CD14-positive monocyte (primary cell): ENCODE data around the gene DMRT1. TPM values are rescaled to one million over a fixed set of nuclear protein-coding genes. Genes with fewer than 3 reads are reported as not detected.

Experiments used
- DNase-seq, 3 donors: peaks; one replicate each; pipeline ENCODE4 v3.0.0-alpha.2; 2011 to 2022
- H2AFZ ChIP-seq: 2 replicates; pipeline ENCODE4 v1.6.0; 2012; ENCODE audit warnings: mild to moderate bottlenecking, low read depth, low read length, inconsistent platforms; ENCODE audit not compliant: insufficient read depth, poor library complexity, severe bottlenecking
- H3K27ac ChIP-seq, 2 donors: 1 replicate in 1 of 2; 2 replicates in 1 of 2; pipeline ENCODE4 v1.5.1; 2012 to 2013; ENCODE audit warnings: low read length in 2 of 2, control low read depth in 1 of 2, inconsistent platforms in 1 of 2, low read depth in 1 of 2, mild to moderate bottlenecking in 1 of 2
- H3K27me3 ChIP-seq, 2 donors: one replicate each; pipeline versions ENCODE4 v1.6.0 to v1.6.1; 2011 to 2013; ENCODE audit warnings: low read length in 2 of 2; ENCODE audit not compliant: control insufficient read depth in 2 of 2, insufficient read depth in 2 of 2
- H3K36me3 ChIP-seq, 2 donors: replicated peaks in 1 of 2; 1 replicate in 1 of 2; 2 replicates in 1 of 2; pipeline versions ENCODE4 v1.5.1 to v1.6.1; 2012 to 2013; ENCODE audit warnings: low read length in 2 of 2, control low read depth in 1 of 2, inconsistent platforms in 1 of 2, mild to moderate bottlenecking in 1 of 2; ENCODE audit not compliant: insufficient read depth in 2 of 2, control insufficient read depth in 1 of 2
- H3K4me1 ChIP-seq, 2 donors: 1 replicate in 1 of 2; 2 replicates in 1 of 2; pipeline versions ENCODE4 v1.5.1 to v1.6.1; 2012 to 2013; ENCODE audit warnings: low read length in 2 of 2, control low read depth in 1 of 2, inconsistent platforms in 1 of 2, mild to moderate bottlenecking in 1 of 2, moderate library complexity in 1 of 2; ENCODE audit not compliant: insufficient read depth in 2 of 2, control insufficient read depth in 1 of 2
- H3K4me2 ChIP-seq: replicated peaks from 2 replicates; pipeline ENCODE3; 2012; ENCODE audit warnings: low read length, moderate library complexity, mild to moderate bottlenecking; ENCODE audit not compliant: poor library complexity, severe bottlenecking; ENCODE audit errors: extremely low read depth
- H3K4me3 ChIP-seq, 3 experiments: fragments of 200-600 bp in 1 of 3; sonication (generic) in 1 of 3; replicated peaks in 1 of 3; 1 replicate in 2 of 3; 2 replicates in 1 of 3; pipeline ENCODE4 v1.5.1; 2011 to 2013; ENCODE audit warnings: low read length in 3 of 3, mild to moderate bottlenecking in 3 of 3, control low read depth in 2 of 3, low read depth in 2 of 3, inconsistent platforms in 1 of 3, moderate library complexity in 1 of 3
- H3K79me2 ChIP-seq: 2 replicates; pipeline ENCODE4 v1.6.0; 2012; ENCODE audit warnings: mild to moderate bottlenecking, control low read depth, inconsistent platforms, low read length, moderate library complexity; ENCODE audit not compliant: insufficient read depth
- H3K9ac ChIP-seq: 2 replicates; pipeline ENCODE4 v1.6.0; 2017; ENCODE audit warnings: low read length, mild to moderate bottlenecking; ENCODE audit not compliant: insufficient read depth, poor library complexity, severe bottlenecking
- H3K9me3 ChIP-seq, 2 donors: replicated peaks in 1 of 2; 1 replicate in 1 of 2; 2 replicates in 1 of 2; pipeline versions ENCODE4 v1.5.1 to v1.6.1; 2012 to 2013; ENCODE audit warnings: low read length in 2 of 2, control low read depth in 1 of 2; ENCODE audit not compliant: control insufficient read depth in 1 of 2, insufficient read depth in 1 of 2
- H4K20me1 ChIP-seq: 2 replicates; pipeline ENCODE4 v1.6.0; 2012; ENCODE audit warnings: mild to moderate bottlenecking, low read length, control low read depth, moderate library complexity; ENCODE audit not compliant: insufficient read depth
- H3K27ac Mint-ChIP-seq, 7 donors: one replicate each; pipeline ENCODE4 v1.8.0; 2020; ENCODE audit warnings: mild to moderate bottlenecking in 7 of 7, mixed read lengths in 7 of 7, moderate library complexity in 6 of 7, inconsistent platforms in 2 of 7
- H3K27me3 Mint-ChIP-seq, 3 donors: one replicate each; pipeline ENCODE4 v1.8.0; 2021 to 2022; ENCODE audit warnings: low read depth in 3 of 3, mild to moderate bottlenecking in 3 of 3, mixed read lengths in 3 of 3, moderate library complexity in 3 of 3, inconsistent platforms in 1 of 3
- H3K36me3 Mint-ChIP-seq, 2 donors: one replicate each; pipeline ENCODE4 v1.8.0; 2020; ENCODE audit warnings: mixed read lengths in 2 of 2, inconsistent platforms in 1 of 2, mild to moderate bottlenecking in 1 of 2
- H3K4me1 Mint-ChIP-seq: one replicate; pipeline ENCODE4 v1.8.0; 2020; ENCODE audit warnings: mild to moderate bottlenecking, mixed read lengths
- H3K4me3 Mint-ChIP-seq, 2 donors: one replicate each; pipeline ENCODE4 v1.8.0; 2020; ENCODE audit warnings: mild to moderate bottlenecking in 2 of 2, mixed read lengths in 2 of 2, moderate library complexity in 1 of 2
- H3K9me3 Mint-ChIP-seq, 7 donors: one replicate each; pipeline ENCODE4 v1.8.0; 2020 to 2022; ENCODE audit warnings: mixed read lengths in 7 of 7, mild to moderate bottlenecking in 6 of 7, moderate library complexity in 6 of 7, inconsistent platforms in 2 of 7
- WGBS: methylation state at CpG from one replicate; pipeline ENCODE4 v1.1.5; 2013; ENCODE audit warnings: missing lambda C conversion rate; ENCODE audit not compliant: insufficient coverage; 5-methylcytosine and 5-hydroxymethylcytosine counted together
- intact Hi-C, 2 donors: fragments of 100-400 bp; cut with micrococcal nuclease; formaldehyde crosslinking; loops; one replicate each; pipeline versions ENCODE4 v1.15.0 to v1.15.1; 2023
- polyA plus RNA-seq, 3 donors: library from polyadenylated mRNA; depleted of rRNA in 1 of 3; unstranded in 2 of 3; stranded (reverse) in 1 of 3; fragments of 300-500 nt in 2 of 3; fragments of >200 nt in 1 of 3; fragmentation: Illumina TruSeq in 2 of 3; gene quantifications; 1 replicate in 2 of 3; 2 replicates in 1 of 3; pipeline ENCODE4 v1.2.3, GENCODE V29; 2012 to 2021
- TF ChIP-seq, protein P1 (sequence below): fragments of 200-600 bp; IDR thresholded peaks from one replicate; pipeline ENCODE4 v1.8.0; 2022; ENCODE audit warnings: antibody characterized with exemption, mild to moderate bottlenecking

The DMRT1 gene
- polyA plus RNA-seq, 3 donors: not detected

DNA sequence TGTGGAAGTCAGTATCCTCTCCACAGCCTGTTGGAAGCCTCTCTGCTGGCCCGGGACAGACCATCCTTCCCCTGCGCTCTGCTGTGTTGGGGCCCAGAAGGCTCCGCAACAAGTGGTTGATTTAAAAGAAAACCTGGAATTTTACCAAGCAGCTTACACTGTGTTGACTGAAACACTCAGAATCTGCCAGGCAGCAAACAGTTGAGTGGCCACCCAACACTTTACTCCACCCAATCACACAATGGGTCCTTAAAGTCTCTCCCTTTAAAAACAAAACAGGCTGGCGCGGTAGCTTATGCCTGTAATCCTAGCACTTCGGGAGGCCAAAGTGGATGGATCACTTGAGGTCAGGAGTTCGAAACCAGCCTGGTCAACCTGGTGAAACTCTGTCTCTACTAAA, 107.0 kb downstream of the DMRT1 start:
- H3K79me2 ChIP-seq: no peaks in the 10 kb centered on the region
- no CpG with 5 or more reads among the region's 7 CpGs for WGBS
- H3K4me1 ChIP-seq: no peaks in the 10 kb centered on the region
- Mint-ChIP-seq H3K27ac (no peak overlapping the region), H3K4me3 (no peak overlapping the region), H3K27me3 (peaks cover 27 to 56% (median 30%) of the 10 kb centered on the region in 3 donors), H3K36me3 (no peaks in the 10 kb centered on the region), H3K4me1 (no peaks in the 10 kb centered on the region), H3K9me3 (no peaks in the 10 kb centered on the region)
- no peak overlapping the region for H3K27ac ChIP-seq
- DNase-seq: no peak
- no peak overlapping the region for H3K9ac ChIP-seq
- TF ChIP-seq, protein P1, sequence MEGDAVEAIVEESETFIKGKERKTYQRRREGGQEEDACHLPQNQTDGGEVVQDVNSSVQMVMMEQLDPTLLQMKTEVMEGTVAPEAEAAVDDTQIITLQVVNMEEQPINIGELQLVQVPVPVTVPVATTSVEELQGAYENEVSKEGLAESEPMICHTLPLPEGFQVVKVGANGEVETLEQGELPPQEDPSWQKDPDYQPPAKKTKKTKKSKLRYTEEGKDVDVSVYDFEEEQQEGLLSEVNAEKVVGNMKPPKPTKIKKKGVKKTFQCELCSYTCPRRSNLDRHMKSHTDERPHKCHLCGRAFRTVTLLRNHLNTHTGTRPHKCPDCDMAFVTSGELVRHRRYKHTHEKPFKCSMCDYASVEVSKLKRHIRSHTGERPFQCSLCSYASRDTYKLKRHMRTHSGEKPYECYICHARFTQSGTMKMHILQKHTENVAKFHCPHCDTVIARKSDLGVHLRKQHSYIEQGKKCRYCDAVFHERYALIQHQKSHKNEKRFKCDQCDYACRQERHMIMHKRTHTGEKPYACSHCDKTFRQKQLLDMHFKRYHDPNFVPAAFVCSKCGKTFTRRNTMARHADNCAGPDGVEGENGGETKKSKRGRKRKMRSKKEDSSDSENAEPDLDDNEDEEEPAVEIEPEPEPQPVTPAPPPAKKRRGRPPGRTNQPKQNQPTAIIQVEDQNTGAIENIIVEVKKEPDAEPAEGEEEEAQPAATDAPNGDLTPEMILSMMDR: no peak
- H3K27me3 ChIP-seq: peaks cover 41 to 44% of the 10 kb centered on the region in 2 donors
- no peak overlapping the region for H3K4me3 ChIP-seq
- no peaks in the 10 kb centered on the region for H3K36me3 ChIP-seq
- H3K4me2 ChIP-seq: no peak overlapping the region
- intact Hi-C loops: no loop called here
- no peak overlapping the region for H2AFZ ChIP-seq
- H3K9me3 ChIP-seq: no peaks in the 10 kb centered on the region
- no peaks in the 10 kb centered on the region for H4K20me1 ChIP-seq

DNA sequence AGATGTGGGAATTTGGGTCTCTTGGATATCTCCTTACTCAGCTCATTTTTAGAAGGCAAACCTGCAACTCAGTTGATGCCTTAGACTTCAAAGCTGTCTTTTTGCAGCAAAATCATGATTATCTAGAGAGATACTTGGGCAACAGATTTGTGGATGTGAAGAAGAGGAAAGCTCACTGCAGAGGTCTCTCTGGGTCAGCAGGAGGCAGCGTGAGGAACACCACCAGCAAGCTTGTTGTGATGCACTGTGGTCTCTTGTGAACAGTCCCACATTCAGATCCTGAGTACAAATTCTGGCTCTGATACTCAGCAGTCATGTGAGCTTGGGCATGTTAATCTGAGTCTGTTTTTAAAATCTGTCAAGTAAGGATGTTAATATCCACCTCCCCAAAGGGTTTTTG, 108.6 kb downstream of the DMRT1 start:
- H3K9ac ChIP-seq: no peak overlapping the region
- H4K20me1 ChIP-seq: no peaks in the 10 kb centered on the region
- Mint-ChIP-seq H3K4me1 (no peaks in the 10 kb centered on the region), H3K4me3 (peak overlapping the region in 1 of 2 donors; percentile 26), H3K36me3 (no peaks in the 10 kb centered on the region), H3K27ac (no peak overlapping the region), H3K27me3 (peaks cover 21 to 43% (median 26%) of the 10 kb centered on the region in 3 donors), H3K9me3 (no peaks in the 10 kb centered on the region)
- no peaks in the 10 kb centered on the region for H3K36me3 ChIP-seq
- DNase-seq: no peak
- H3K4me2 ChIP-seq: no peak overlapping the region
- TF ChIP-seq, protein P1: no peak
- WGBS: no CpG with 5 or more reads among the region's 1 CpG
- no peak overlapping the region for H3K4me3 ChIP-seq
- no peaks in the 10 kb centered on the region for H3K4me1 ChIP-seq
- peaks cover 34 to 35% of the 10 kb centered on the region in 2 donors for H3K27me3 ChIP-seq
- H3K9me3 ChIP-seq: no peaks in the 10 kb centered on the region
- no peak overlapping the region for H2AFZ ChIP-seq
- no peaks in the 10 kb centered on the region for H3K79me2 ChIP-seq
- intact Hi-C loops: no loop called here
- H3K27ac ChIP-seq: no peak overlapping the region
